H1 (cell line): ENCODE data around the gene CLEC16A.

Experiments
- BCL11A ChIP-seq, 2 experiments: IDR thresholded peaks; one replicate each; pipeline ENCODE4 v1.6.1; 2011; ENCODE audit warnings: low read depth in 2 of 2, low read length in 2 of 2, mild to moderate bottlenecking in 2 of 2
- CBX5 ChIP-seq: fragments of 300-800, 300-1000 bp; sonication (generic); IDR thresholded peaks from 2 replicates; pipeline ENCODE4 v1.7.1; 2016; ENCODE audit warnings: antibody characterized with exemption, low read length, low read depth
- CHD1 ChIP-seq: IDR thresholded peaks from 2 replicates; pipeline ENCODE4 v1.6.1; 2012; ENCODE audit warnings: low read depth, low read length, improper control_type of control experiment
- CTCF ChIP-seq, 3 experiments: IDR thresholded peaks; 1 replicate in 2 of 3; 2 replicates in 1 of 3; pipeline versions ENCODE4 v1.5.1 to v1.6.1; 2011; ENCODE audit warnings: low read length in 3 of 3, mild to moderate bottlenecking in 3 of 3, inconsistent platforms in 2 of 3, low read depth in 1 of 3, moderate library complexity in 1 of 3; ENCODE audit not compliant: insufficient read depth in 1 of 3; ENCODE audit errors: control extremely low read depth in 1 of 3
- EP300 ChIP-seq, 2 experiments: IDR thresholded peaks; 1 replicate in 1 of 2; 2 replicates in 1 of 2; pipeline ENCODE4 v1.6.1; 2011 to 2012; ENCODE audit warnings: low read depth in 2 of 2, low read length in 2 of 2, mild to moderate bottlenecking in 2 of 2, borderline replicate concordance in 1 of 2, inconsistent platforms in 1 of 2, moderate library complexity in 1 of 2
- NRF1 ChIP-seq: IDR thresholded peaks from 2 replicates; pipeline ENCODE4 v1.6.1; 2011; ENCODE audit warnings: mild to moderate bottlenecking, low read depth, low read length, improper control_type of control experiment
- POLR2A ChIP-seq, 2 experiments: IDR thresholded peaks; 1 replicate in 1 of 2; 2 replicates in 1 of 2; pipeline ENCODE4 v1.6.1; 2011; ENCODE audit warnings: low read depth in 2 of 2, low read length in 2 of 2, mild to moderate bottlenecking in 2 of 2; ENCODE audit errors: control extremely low read depth in 1 of 2
- RBBP5 ChIP-seq: IDR thresholded peaks from 2 replicates; pipeline ENCODE4 v1.7.1; 2012; ENCODE audit warnings: low read depth, mild to moderate bottlenecking, inconsistent platforms, low read length, moderate library complexity, borderline replicate concordance
- RNF2 ChIP-seq: fragments of 200-900, 300-1000 bp; sonication (generic); IDR thresholded peaks from 2 replicates; pipeline ENCODE4 v1.7.1; 2016; ENCODE audit warnings: borderline replicate concordance, low read depth, mild to moderate bottlenecking, antibody characterized with exemption, low read length; ENCODE audit not compliant: poor library complexity, severe bottlenecking; ENCODE audit errors: missing control alignments
- SIX5 ChIP-seq: IDR thresholded peaks from 2 replicates; pipeline ENCODE4 v1.6.1; 2011; ENCODE audit warnings: mild to moderate bottlenecking, low read depth, low read length
- SP1 ChIP-seq: IDR thresholded peaks from 2 replicates; pipeline ENCODE4 v1.6.1; 2011; ENCODE audit warnings: low read depth, low read length
- TEAD4 ChIP-seq: IDR thresholded peaks from 2 replicates; pipeline ENCODE4 v1.6.1; 2012; ENCODE audit warnings: low read depth, low read length, inconsistent platforms, mixed read lengths

DNA sequence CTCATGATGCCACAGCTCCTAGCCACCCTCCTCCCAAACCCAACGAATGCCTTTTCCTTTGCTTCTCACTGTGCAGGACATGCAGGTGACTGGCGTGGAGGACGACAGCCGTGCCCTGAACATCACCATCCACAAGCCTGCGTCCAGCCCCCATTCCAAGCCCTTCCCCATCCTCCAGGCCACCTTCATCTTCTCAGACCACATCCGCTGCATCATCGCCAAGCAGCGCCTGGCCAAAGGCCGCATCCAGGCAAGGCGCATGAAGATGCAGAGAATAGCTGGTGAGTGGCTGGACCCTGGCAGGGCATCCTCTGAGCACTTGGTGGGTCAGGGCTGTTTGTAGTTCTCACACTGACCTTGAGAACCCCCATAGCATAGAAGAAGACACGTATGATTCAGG lies 179.3 kb downstream of the CLEC16A start:
- TF ChIP-seq CTCF (IDR thresholded peaks at IDR 0.05; ENCODE audit: control extremely low read depth in 1 of 3, insufficient read depth in 1 of 3, low read depth in 1 of 3, low read length in 3 of 3) (no peak), CHD1 (no peak), POLR2A (IDR thresholded peaks at IDR 0.05; ENCODE audit: control extremely low read depth in 1 of 2, low read depth in 2 of 2, low read length in 2 of 2) (no peak), NRF1 (no peak), RNF2 (no peak), EP300 (IDR thresholded peaks at IDR 0.05; ENCODE audit: borderline replicate concordance in 1 of 2, low read depth in 2 of 2, low read length in 2 of 2) (no peak), RBBP5 (no peak), SP1 (no peak), SIX5 (no peak), BCL11A (IDR thresholded peaks at IDR 0.05; ENCODE audit: low read depth in 2 of 2, low read length in 2 of 2) (no peak), CBX5 (no peak), TEAD4 (no peak)
